GM23338 (cell line): Measurements from ENCODE around the gene ZC3H13. TPM values are rescaled to one million over a fixed set of nuclear protein-coding genes. Genes with fewer than 3 reads are reported as not detected.

Experiments used
- ATAC-seq: fragments of 200-7000 bp; cut with Tn5 transposase; 3 replicates; pipeline ENCODE4 v1.9.1; 2020
- DNase-seq: peaks from one replicate; pipeline ENCODE4 v3.0.0-alpha.2; 2015; ENCODE audit warnings: low spot score
- H2AFZ ChIP-seq: fragments of 200-600 bp; sonication (generic); 2 replicates; pipeline ENCODE4 v1.8.0; 2016; ENCODE audit warnings: antibody characterized with exemption, mild to moderate bottlenecking, moderate library complexity
- H3F3A ChIP-seq: fragments of 200-600 bp; sonication (generic); replicated peaks from 2 replicates; pipeline ENCODE4 v1.8.0; 2017; ENCODE audit warnings: antibody characterized with exemption, mixed run types, low read depth
- H3K27ac ChIP-seq: fragments of 200-600 bp; sonication (generic); 2 replicates; pipeline ENCODE4 v1.6.1; 2016; ENCODE audit warnings: low read depth
- H3K27me3 ChIP-seq: fragments of 200-600 bp; sonication (generic); 2 replicates; pipeline ENCODE4 v1.8.0; 2016; ENCODE audit warnings: mild to moderate bottlenecking, mixed run types, moderate library complexity; ENCODE audit not compliant: insufficient read depth
- H3K36me3 ChIP-seq: fragments of 200-600 bp; sonication (generic); 2 replicates; pipeline ENCODE4 v1.8.0; 2016; ENCODE audit warnings: mild to moderate bottlenecking; ENCODE audit not compliant: insufficient read depth
- H3K4me1 ChIP-seq: fragments of 200-600 bp; sonication (generic); 2 replicates; pipeline ENCODE4 v1.8.0; 2016; ENCODE audit warnings: mild to moderate bottlenecking, moderate library complexity; ENCODE audit not compliant: insufficient read depth
- H3K4me2 ChIP-seq: fragments of 200-600 bp; sonication (generic); 2 replicates; pipeline ENCODE4 v1.7.1; 2017; ENCODE audit warnings: mixed run types
- H3K4me3 ChIP-seq: fragments of 200-600 bp; sonication (generic); 2 replicates; pipeline ENCODE4 v1.6.1; 2016; ENCODE audit warnings: mixed run types
- H3K79me2 ChIP-seq: fragments of 200-600 bp; sonication (generic); replicated peaks from 2 replicates; pipeline ENCODE4 v1.8.0; 2017; ENCODE audit warnings: mild to moderate bottlenecking; ENCODE audit not compliant: insufficient read depth
- H3K9me2 ChIP-seq: fragments of 200-600 bp; sonication (generic); 2 replicates; pipeline ENCODE4 v1.8.0; 2017; ENCODE audit not compliant: insufficient read depth
- H4K20me1 ChIP-seq: fragments of 200-600 bp; sonication (generic); replicated peaks from 2 replicates; pipeline ENCODE4 v1.8.0; 2017; ENCODE audit warnings: mild to moderate bottlenecking; ENCODE audit not compliant: insufficient read depth
- H3K27ac Mint-ChIP-seq: 2 replicates; pipeline ENCODE4 v1.8.0; 2020; ENCODE audit warnings: inconsistent platforms, mild to moderate bottlenecking, moderate library complexity, mixed read lengths
- H3K27me3 Mint-ChIP-seq: 3 replicates; pipeline ENCODE4 v1.8.0; 2022; ENCODE audit warnings: low read depth, mild to moderate bottlenecking, moderate library complexity, mixed read lengths, inconsistent platforms; ENCODE audit not compliant: insufficient read depth, poor library complexity
- H3K36me3 Mint-ChIP-seq: 3 replicates; pipeline ENCODE4 v1.8.0; 2021; ENCODE audit warnings: low read depth, mild to moderate bottlenecking, inconsistent platforms, moderate library complexity, mixed read lengths
- H3K4me1 Mint-ChIP-seq: 3 replicates; pipeline ENCODE4 v1.8.0; 2020; ENCODE audit warnings: mild to moderate bottlenecking, inconsistent platforms, mixed read lengths
- H3K4me3 Mint-ChIP-seq: 3 replicates; pipeline ENCODE4 v1.8.0; 2021; ENCODE audit warnings: moderate library complexity, mild to moderate bottlenecking, inconsistent platforms, mixed read lengths
- H3K9me3 Mint-ChIP-seq: 3 replicates; pipeline ENCODE4 v1.8.0; 2020; ENCODE audit warnings: moderate library complexity, mild to moderate bottlenecking, inconsistent platforms, mixed read lengths
- CREB1 ChIP-seq: fragments of 250-450 bp; sonication (Bioruptor Pico); IDR thresholded peaks from 2 replicates; pipeline ENCODE4 v1.5.0; 2020; ENCODE audit warnings: low read depth, mild to moderate bottlenecking, moderate library complexity
- ETS1 ChIP-seq: IDR thresholded peaks from 2 replicates; pipeline ENCODE4 v1.6.1; 2016; ENCODE audit warnings: antibody characterized with exemption
- EZH2phosphoT487 ChIP-seq: fragments of 200-600 bp; sonication (generic); IDR thresholded peaks from one replicate; pipeline ENCODE4 v1.8.1; 2018; ENCODE audit warnings: antibody characterized with exemption; ENCODE audit not compliant: unreplicated experiment
- REST ChIP-seq: IDR thresholded peaks from one replicate; pipeline ENCODE4 v1.6.1; 2018; ENCODE audit warnings: antibody characterized with exemption; ENCODE audit not compliant: unreplicated experiment
- STAT1 ChIP-seq: IDR thresholded peaks from one replicate; pipeline ENCODE4 v1.6.1; 2016; ENCODE audit warnings: antibody characterized with exemption; ENCODE audit not compliant: unreplicated experiment
- ZNF114 ChIP-seq: fragments of 250-450 bp; sonication (Bioruptor Pico); IDR thresholded peaks from 2 replicates; pipeline ENCODE4 v1.5.0; 2020; ENCODE audit warnings: mild to moderate bottlenecking, moderate library complexity
- ZNF331 ChIP-seq: fragments of 250-450 bp; sonication (Bioruptor Pico); IDR thresholded peaks from 2 replicates; pipeline ENCODE4 v1.5.0; 2020; ENCODE audit warnings: low read depth, mild to moderate bottlenecking, moderate library complexity
- polyA plus RNA-seq: library from polyadenylated mRNA; unstranded; fragments of >200 nt; fragmentation: Nextera tagmentation; extraction: Ambion mirVana; gene quantifications from 2 replicates; pipeline ENCODE4 v1.2.1, GENCODE V29; 2016
- total RNA-seq: library from RNA; depleted of rRNA; stranded (reverse); fragments of >200 nt; shearing (Covaris generic); gene quantifications from 2 replicates; pipeline ENCODE4 v1.2.3, GENCODE V29; 2014
- TF ChIP-seq, protein P1 (sequence below): fragments of 250-450 bp; sonication (Bioruptor Pico); IDR thresholded peaks from 2 replicates; pipeline ENCODE4 v1.5.0; 2020; ENCODE audit warnings: mild to moderate bottlenecking, moderate library complexity

ZC3H13 gene
- total and polyA plus RNA-seq, 2 experiments from 2014 or later = 39.6 to 125 TPM

- Histone ChIP-seq H3K27ac (no peak overlapping the region), H3K4me2 (no peak overlapping the region), H3K4me1 (no peaks in the 10 kb centered on the region), H3K79me2 (no peaks in the 10 kb centered on the region), H4K20me1 (no peaks in the 10 kb centered on the region), H3K27me3 (no peaks in the 10 kb centered on the region), H3K36me3 (no peaks in the 10 kb centered on the region), H3K9me2 (peaks cover 6% of the 10 kb centered on the region; the same call in 1 of the 2 replicates), H3K4me3 (no peak overlapping the region), H2AFZ (no peak overlapping the region), H3F3A (no peaks in the 10 kb centered on the region)
- H3K27me3 Mint-ChIP-seq = no peaks in the 10 kb centered on the region
- TF ChIP-seq STAT1 (no peak), ZNF114 (CRISPR knock-in tag) (no peak), CREB1 (no peak), REST (no peak), EZH2phosphoT487 (no peak)
- ATAC-seq (no peak), DNase-seq (no peak)
- H3K36me3 Mint-ChIP-seq = no peaks in the 10 kb centered on the region
- no peaks in the 10 kb centered on the region for H3K4me1 Mint-ChIP-seq
- H3K27ac Mint-ChIP-seq = no peak overlapping the region
- no peak overlapping the region for H3K4me3 Mint-ChIP-seq
- no peaks in the 10 kb centered on the region for H3K9me3 Mint-ChIP-seq
Measured at GRCh38 chr13:46085737-46086136, 33.2 kb upstream of the ZC3H13 start.

- Mint-ChIP-seq H3K4me3 (no peak overlapping the region), H3K4me1 (no peaks in the 10 kb centered on the region), H3K27ac (no peak overlapping the region), H3K27me3 (no peaks in the 10 kb centered on the region), H3K9me3 (no peaks in the 10 kb centered on the region), H3K36me3 (no peaks in the 10 kb centered on the region)
- Histone ChIP-seq H3K4me1 (no peaks in the 10 kb centered on the region), H3K36me3 (no peaks in the 10 kb centered on the region), H3K27me3 (no peaks in the 10 kb centered on the region), H4K20me1 (no peaks in the 10 kb centered on the region), H3K79me2 (no peaks in the 10 kb centered on the region), H3K9me2 (no peaks in the 10 kb centered on the region), H3K4me2 (no peak overlapping the region), H3K4me3 (no peak overlapping the region), H3K27ac (no peak overlapping the region), H3F3A (no peaks in the 10 kb centered on the region), H2AFZ (no peak overlapping the region)
- DNase-seq (no peak), ATAC-seq (no peak)
- TF ChIP-seq, protein P1, sequence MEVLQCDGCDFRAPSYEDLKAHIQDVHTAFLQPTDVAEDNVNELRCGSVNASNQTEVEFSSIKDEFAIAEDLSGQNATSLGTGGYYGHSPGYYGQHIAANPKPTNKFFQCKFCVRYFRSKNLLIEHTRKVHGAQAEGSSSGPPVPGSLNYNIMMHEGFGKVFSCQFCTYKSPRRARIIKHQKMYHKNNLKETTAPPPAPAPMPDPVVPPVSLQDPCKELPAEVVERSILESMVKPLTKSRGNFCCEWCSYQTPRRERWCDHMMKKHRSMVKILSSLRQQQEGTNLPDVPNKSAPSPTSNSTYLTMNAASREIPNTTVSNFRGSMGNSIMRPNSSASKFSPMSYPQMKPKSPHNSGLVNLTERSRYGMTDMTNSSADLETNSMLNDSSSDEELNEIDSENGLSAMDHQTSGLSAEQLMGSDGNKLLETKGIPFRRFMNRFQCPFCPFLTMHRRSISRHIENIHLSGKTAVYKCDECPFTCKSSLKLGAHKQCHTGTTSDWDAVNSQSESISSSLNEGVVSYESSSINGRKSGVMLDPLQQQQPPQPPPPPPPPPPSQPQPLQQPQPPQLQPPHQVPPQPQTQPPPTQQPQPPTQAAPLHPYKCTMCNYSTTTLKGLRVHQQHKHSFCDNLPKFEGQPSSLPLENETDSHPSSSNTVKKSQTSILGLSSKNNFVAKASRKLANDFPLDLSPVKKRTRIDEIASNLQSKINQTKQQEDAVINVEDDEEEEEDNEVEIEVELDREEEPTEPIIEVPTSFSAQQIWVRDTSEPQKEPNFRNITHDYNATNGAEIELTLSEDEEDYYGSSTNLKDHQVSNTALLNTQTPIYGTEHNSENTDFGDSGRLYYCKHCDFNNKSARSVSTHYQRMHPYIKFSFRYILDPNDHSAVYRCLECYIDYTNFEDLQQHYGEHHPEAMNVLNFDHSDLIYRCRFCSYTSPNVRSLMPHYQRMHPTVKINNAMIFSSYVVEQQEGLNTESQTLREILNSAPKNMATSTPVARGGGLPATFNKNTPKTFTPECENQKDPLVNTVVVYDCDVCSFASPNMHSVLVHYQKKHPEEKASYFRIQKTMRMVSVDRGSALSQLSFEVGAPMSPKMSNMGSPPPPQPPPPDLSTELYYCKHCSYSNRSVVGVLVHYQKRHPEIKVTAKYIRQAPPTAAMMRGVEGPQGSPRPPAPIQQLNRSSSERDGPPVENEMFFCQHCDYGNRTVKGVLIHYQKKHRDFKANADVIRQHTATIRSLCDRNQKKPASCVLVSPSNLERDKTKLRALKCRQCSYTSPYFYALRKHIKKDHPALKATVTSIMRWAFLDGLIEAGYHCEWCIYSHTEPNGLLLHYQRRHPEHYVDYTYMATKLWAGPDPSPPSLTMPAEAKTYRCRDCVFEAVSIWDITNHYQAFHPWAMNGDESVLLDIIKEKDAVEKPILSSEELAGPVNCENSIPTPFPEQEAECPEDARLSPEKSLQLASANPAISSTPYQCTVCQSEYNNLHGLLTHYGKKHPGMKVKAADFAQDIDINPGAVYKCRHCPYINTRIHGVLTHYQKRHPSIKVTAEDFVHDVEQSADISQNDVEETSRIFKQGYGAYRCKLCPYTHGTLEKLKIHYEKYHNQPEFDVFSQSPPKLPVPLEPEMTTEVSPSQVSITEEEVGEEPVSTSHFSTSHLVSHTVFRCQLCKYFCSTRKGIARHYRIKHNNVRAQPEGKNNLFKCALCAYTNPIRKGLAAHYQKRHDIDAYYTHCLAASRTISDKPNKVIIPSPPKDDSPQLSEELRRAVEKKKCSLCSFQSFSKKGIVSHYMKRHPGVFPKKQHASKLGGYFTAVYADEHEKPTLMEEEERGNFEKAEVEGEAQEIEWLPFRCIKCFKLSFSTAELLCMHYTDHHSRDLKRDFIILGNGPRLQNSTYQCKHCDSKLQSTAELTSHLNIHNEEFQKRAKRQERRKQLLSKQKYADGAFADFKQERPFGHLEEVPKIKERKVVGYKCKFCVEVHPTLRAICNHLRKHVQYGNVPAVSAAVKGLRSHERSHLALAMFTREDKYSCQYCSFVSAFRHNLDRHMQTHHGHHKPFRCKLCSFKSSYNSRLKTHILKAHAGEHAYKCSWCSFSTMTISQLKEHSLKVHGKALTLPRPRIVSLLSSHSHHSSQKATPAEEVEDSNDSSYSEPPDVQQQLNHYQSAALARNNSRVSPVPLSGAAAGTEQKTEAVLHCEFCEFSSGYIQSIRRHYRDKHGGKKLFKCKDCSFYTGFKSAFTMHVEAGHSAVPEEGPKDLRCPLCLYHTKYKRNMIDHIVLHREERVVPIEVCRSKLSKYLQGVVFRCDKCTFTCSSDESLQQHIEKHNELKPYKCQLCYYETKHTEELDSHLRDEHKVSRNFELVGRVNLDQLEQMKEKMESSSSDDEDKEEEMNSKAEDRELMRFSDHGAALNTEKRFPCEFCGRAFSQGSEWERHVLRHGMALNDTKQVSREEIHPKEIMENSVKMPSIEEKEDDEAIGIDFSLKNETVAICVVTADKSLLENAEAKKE (CRISPR knock-in tag) = no peak
- TF ChIP-seq ETS1 = no peak
- no peak for TF ChIP-seq CREB1
- no peak for TF ChIP-seq ZNF331 (CRISPR knock-in tag)
- no peak for TF ChIP-seq ZNF114 (CRISPR knock-in tag)
Measured at GRCh38 chr13:46082324-46082723, 29.8 kb upstream of the ZC3H13 start.
